SH-SY5Y (cell line): ENCODE measurements around the gene RSPH6A.

Experiments
- GATA2 ChIP-seq: IDR thresholded peaks from 2 replicates; pipeline ENCODE4 v1.6.1; 2011; ENCODE audit warnings: mild to moderate bottlenecking, low read depth, low read length
- GATA3 ChIP-seq: IDR thresholded peaks from 2 replicates; pipeline ENCODE4 v1.6.1; 2011; ENCODE audit warnings: low read depth, mild to moderate bottlenecking, low read length, moderate library complexity

- TF ChIP-seq GATA3 (no peak), GATA2 (no peak)
Measured at GRCh38 chr19:45817725-45818301, 2.7 kb upstream of the RSPH6A start.
